HepG2 (cell line): ENCODE results near the gene SLC22A5. TPM values are rescaled to one million over a fixed set of nuclear protein-coding genes. Genes with fewer than 3 reads are reported as not detected.

Experiments used
- ATAC-seq: fragments of 200-7000 bp; cut with Tn5 transposase; 3 replicates; pipeline ENCODE4 v1.9.1; 2020; ENCODE audit warnings: mild to moderate bottlenecking, moderate library complexity
- BruUV-seq: library from RNA; stranded (reverse); fragments of 400-500 nt; replicated peaks from 2 replicates; lab custom pipeline; 2021; lab: Mats Ljungman, UMichigan
- CTCF ChIA-PET: fragments of 300-600 bp; formaldehyde crosslinking; extraction: SDS; loops from one replicate; lab custom pipeline; 2021; ENCODE audit warnings: low total read pairs, inconsistent platforms, low intra/inter-chr PET ratio; lab: Yijun Ruan, JAX
- POLR2A ChIA-PET: fragments of 350-600 bp; sonication (Branson Sonifier 250); formaldehyde crosslinking; loops from one replicate; lab custom pipeline; 2020; ENCODE audit warnings: antibody characterized with exemption, inconsistent platforms; lab: Yijun Ruan, JAX
- DNase-seq: peaks from one replicate; pipeline ENCODE4 v3.0.0-alpha.2; 2015; ENCODE audit warnings: low spot score
- FAIRE-seq: peaks from 3 replicates; lab custom pipeline; 2011; peaks lifted over from hg19 to GRCh38; lab: Jason Lieb, UNC
- H2AFZ ChIP-seq: one replicate; pipeline ENCODE4 v1.6.1; 2011; ENCODE audit warnings: low read length, inconsistent platforms
- H3K27ac ChIP-seq: fragments of 300-600 bp; 3 replicates; pipeline ENCODE4 v1.8.0; 2011; ENCODE audit warnings: mixed run types, mild to moderate bottlenecking, mixed read lengths, low read length, inconsistent platforms; ENCODE audit not compliant: insufficient read depth; ENCODE audit errors: extremely low read length
- H3K27me3 ChIP-seq, 2 experiments: fragments of 200-600 bp in 1 of 2; 2 replicates in 1 of 2; 3 replicates in 1 of 2; pipeline versions ENCODE4 v1.6.0 to v1.8.0; 2011; ENCODE audit warnings: low read length in 2 of 2, mild to moderate bottlenecking in 2 of 2, moderate library complexity in 2 of 2, inconsistent platforms in 1 of 2; ENCODE audit not compliant: insufficient read depth in 2 of 2, control insufficient read depth in 1 of 2
- H3K36me3 ChIP-seq, 2 experiments: fragments of 200-600 bp in 1 of 2; replicated peaks in 1 of 2; 2 replicates in 1 of 2; 3 replicates in 1 of 2; pipeline versions ENCODE4 v1.5.1 to v1.8.0; 2011; ENCODE audit warnings: low read length in 2 of 2, inconsistent platforms in 1 of 2; ENCODE audit not compliant: insufficient read depth in 2 of 2, control insufficient read depth in 1 of 2
- H3K4me1 ChIP-seq: 2 replicates; pipeline ENCODE4 v1.5.1; 2012; ENCODE audit warnings: low read length, inconsistent platforms; ENCODE audit not compliant: insufficient read depth
- H3K4me2 ChIP-seq: 2 replicates; pipeline ENCODE4 v1.6.0; 2011; ENCODE audit warnings: low read depth, low read length, inconsistent platforms
- H3K4me3 ChIP-seq, 3 experiments: fragments of 200-600 bp in 1 of 3; sonication (generic), shearing (Covaris generic) in 1 of 3; replicated peaks in 1 of 3; 2 replicates each; pipeline ENCODE4 v1.5.1; 2011 to 2016; ENCODE audit warnings: low read length in 3 of 3, inconsistent platforms in 2 of 3, low read depth in 2 of 3, mild to moderate bottlenecking in 2 of 3, control low read depth in 1 of 3, mixed read lengths in 1 of 3; ENCODE audit not compliant: insufficient read depth in 1 of 3
- H3K79me2 ChIP-seq: one replicate; pipeline ENCODE4 v1.6.1; 2011; ENCODE audit warnings: low read length, inconsistent platforms; ENCODE audit not compliant: insufficient read depth
- H3K9ac ChIP-seq: 2 replicates; pipeline ENCODE4 v1.6.0; 2011; ENCODE audit warnings: mild to moderate bottlenecking, low read depth, low read length, inconsistent platforms; ENCODE audit not compliant: insufficient read depth
- H3K9me3 ChIP-seq: 2 replicates; pipeline ENCODE4 v1.5.1; 2012; ENCODE audit warnings: mild to moderate bottlenecking, low read length
- H4K20me1 ChIP-seq: 2 replicates; pipeline ENCODE4 v1.6.0; 2011; ENCODE audit warnings: inconsistent platforms, mild to moderate bottlenecking, low read length, moderate library complexity; ENCODE audit not compliant: insufficient read depth
- CHCHD3 ChIP-seq: sonication (generic); formaldehyde crosslinking; IDR thresholded peaks from 2 replicates; pipeline ENCODE4 v1.8.0; 2022; ENCODE audit warnings: mild to moderate bottlenecking, missing genetic modification reagents, moderate library complexity
- FLYWCH1 ChIP-seq: sonication (generic); formaldehyde crosslinking; IDR thresholded peaks from 2 replicates; pipeline ENCODE4 v1.8.1; 2023; ENCODE audit warnings: mild to moderate bottlenecking, missing genetic modification reagents
- FOXJ3 ChIP-seq: sonication (generic); formaldehyde crosslinking; IDR thresholded peaks from 2 replicates; pipeline ENCODE4 v1.4.0; 2020; ENCODE audit warnings: missing genetic modification reagents, mild to moderate bottlenecking, borderline replicate concordance
- FOXM1 ChIP-seq: sonication (generic); formaldehyde crosslinking; IDR thresholded peaks from 2 replicates; pipeline ENCODE4 v1.5.0; 2020; ENCODE audit warnings: missing genetic modification reagents
- MEIS2 ChIP-seq: sonication (generic); formaldehyde crosslinking; IDR thresholded peaks from 2 replicates; pipeline ENCODE4 v1.9.0; 2021; ENCODE audit warnings: mild to moderate bottlenecking, missing genetic modification reagents
- NCOR1 ChIP-seq: fragments of 200-600 bp; sonication (generic); IDR thresholded peaks from 2 replicates; pipeline ENCODE4 v1.7.0; 2017; ENCODE audit warnings: antibody characterized with exemption, low read length, borderline replicate concordance
- PITX1 ChIP-seq: sonication (generic); formaldehyde crosslinking; IDR thresholded peaks from 2 replicates; pipeline ENCODE4 v1.5.1; 2020; ENCODE audit warnings: mild to moderate bottlenecking, missing genetic modification reagents
- SP2 ChIP-seq: sonication (generic); formaldehyde crosslinking; IDR thresholded peaks from 2 replicates; pipeline ENCODE4 v1.5.1; 2020; ENCODE audit warnings: mild to moderate bottlenecking, missing genetic modification reagents
- ZNF101 ChIP-seq: sonication (generic); formaldehyde crosslinking; IDR thresholded peaks from 2 replicates; pipeline ENCODE4 v1.4.0; 2020; ENCODE audit warnings: mild to moderate bottlenecking, low read depth, missing genetic modification reagents, borderline replicate concordance
- ZNF274 ChIP-seq: sonication (generic); formaldehyde crosslinking; IDR thresholded peaks from 2 replicates; pipeline ENCODE4 v1.5.1; 2020; ENCODE audit warnings: mild to moderate bottlenecking, missing genetic modification reagents
- ZNF496 ChIP-seq: sonication (generic); formaldehyde crosslinking; IDR thresholded peaks from 2 replicates; pipeline ENCODE4 v1.8.1; 2023; ENCODE audit warnings: mild to moderate bottlenecking, moderate library complexity, missing genetic modification reagents; ENCODE audit not compliant: insufficient replicate concordance
- ZNF569 ChIP-seq: sonication (generic); formaldehyde crosslinking; IDR thresholded peaks from 2 replicates; pipeline ENCODE4 v1.5.0; 2020; ENCODE audit warnings: mild to moderate bottlenecking, missing genetic modification reagents, moderate library complexity, borderline replicate concordance
- WGBS: methylation state at CpG from one replicate; pipeline ENCODE4 v1.1.6; 2017; ENCODE audit warnings: low lambda C conversion rate; 5-methylcytosine and 5-hydroxymethylcytosine counted together
- in situ Hi-C: cut with HindIII; loops from 2 replicates; pipeline ENCODE4 v1.10.0; 2017; ENCODE audit warnings: low pct_unique_long_range_greater_than_20kb; ENCODE audit not compliant: extremely low pct_ligation_motif_present
- intact Hi-C: fragments of 100-400 bp; cut with micrococcal nuclease; formaldehyde crosslinking; loops from one replicate; pipeline ENCODE4 v1.10.0; 2022; ENCODE audit not compliant: unreplicated experiment
- polyA plus RNA-seq, 8 experiments: library from polyadenylated mRNA; depleted of rRNA in 3 of 8; stranded (reverse) in 7 of 8; unstranded in 1 of 8; fragments of >200 nt; fragmentation: Illumina TruSeq in 4 of 8; extraction: Trizol in 4 of 8; gene quantifications; 2 replicates each; pipeline versions ENCODE4 v1.2.1 to v1.2.3, GENCODE V29; 2011 to 2016; ENCODE audit warnings: low read depth in 4 of 8, missing spikeins in 1 of 8, mixed read lengths in 1 of 8; ENCODE audit not compliant: insufficient read depth in 1 of 8
- total RNA-seq, 5 experiments: library from RNA; depleted of rRNA; stranded (reverse); fragments of >200 nt; fragmentation: Illumina TruSeq; extraction: Trizol; gene quantifications; 2 replicates each; pipeline ENCODE4 v1.2.3, GENCODE V29; 2016; ENCODE audit warnings: low read depth in 1 of 5
- TF ChIP-seq, protein P1 (sequence below): sonication (generic); formaldehyde crosslinking; IDR thresholded peaks from 2 replicates; pipeline ENCODE4 v1.4.0; 2020; ENCODE audit warnings: mild to moderate bottlenecking, missing genetic modification reagents
- TF ChIP-seq, protein P2 (sequence below): sonication (generic); formaldehyde crosslinking; IDR thresholded peaks from 2 replicates; pipeline ENCODE4 v1.5.1; 2020; ENCODE audit warnings: missing genetic modification reagents, mild to moderate bottlenecking, borderline replicate concordance
- TF ChIP-seq, protein P3 (sequence below): sonication (generic); formaldehyde crosslinking; IDR thresholded peaks from 2 replicates; pipeline ENCODE4 v1.8.1; 2023; ENCODE audit warnings: mild to moderate bottlenecking, moderate library complexity, missing genetic modification reagents
- TF ChIP-seq, protein P4 (sequence below): sonication (generic); formaldehyde crosslinking; IDR thresholded peaks from 2 replicates; pipeline ENCODE4 v1.5.0; 2020; ENCODE audit warnings: missing genetic modification reagents
- TF ChIP-seq, protein P5 (sequence below): sonication (generic); formaldehyde crosslinking; IDR thresholded peaks from 2 replicates; pipeline ENCODE4 v1.4.0; 2020; ENCODE audit warnings: missing genetic modification reagents

The SLC22A5 gene
- total and polyA plus RNA-seq, 2 of the 13 experiments (the other 11 are each of a cell fraction or from before 2014, with no cell fraction given) = 7.1 to 15.1 TPM

DNA sequence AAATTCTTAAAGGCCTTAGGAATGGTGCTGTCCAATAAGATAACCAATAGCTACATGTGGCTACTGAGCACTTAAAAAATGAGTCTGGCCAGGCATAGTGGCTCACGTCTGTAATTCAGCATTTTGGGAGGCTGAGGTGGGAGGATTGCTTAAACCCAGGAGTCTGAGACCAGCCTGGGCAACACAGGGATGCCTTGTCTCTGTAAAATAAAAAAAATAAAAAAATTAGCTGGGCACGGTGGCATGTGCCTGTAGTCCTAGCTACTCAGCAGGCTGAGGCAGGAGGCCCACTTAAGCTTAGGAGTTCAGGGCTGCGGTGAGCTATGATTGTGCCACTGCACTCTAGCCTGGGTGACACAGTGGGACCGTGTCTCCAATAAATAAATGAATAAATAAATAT, 1.3 kb upstream of the SLC22A5 start:
- Histone ChIP-seq H3K79me2 (peaks cover 3% of the 10 kb centered on the region), H3K9me3 (no peaks in the 10 kb centered on the region), H3K27ac (no peak overlapping the region), H3K4me3 (no peak overlapping the region), H3K27me3 (no peaks in the 10 kb centered on the region), H3K36me3 (no peaks in the 10 kb centered on the region; a peak in 1 of 5 replicates), H3K4me1 (peaks cover 30% of the 10 kb centered on the region), H4K20me1 (no peaks in the 10 kb centered on the region), H3K9ac (no peak overlapping the region), H3K4me2 (no peak overlapping the region), H2AFZ (no peak overlapping the region)
- in situ Hi-C loops (no loop called here), intact Hi-C loops (loop anchor here (5.0 kb wide), 2 partner anchors 76 to 96 kb away; partner anchors contain the start of gene SLC22A4)
- DNase-seq (no peak), FAIRE-seq (no peak), ATAC-seq (no peak)
- ChIA-PET CTCF (no interaction called here), POLR2A (interaction anchor here (1.6 to 2.3 kb wide), 2 partner anchors 75 to 141 kb away, joined by 4 to 51 read pairs; partner anchors contain the start of genes P4HA2 and SLC22A4)
- no TSS peak for BruUV-seq
- no peak for TF ChIP-seq SP2
- no peak for TF ChIP-seq ZNF569 (CRISPR knock-in tag)
- TF ChIP-seq FOXM1 (CRISPR knock-in tag) = no peak
- TF ChIP-seq, protein P1, sequence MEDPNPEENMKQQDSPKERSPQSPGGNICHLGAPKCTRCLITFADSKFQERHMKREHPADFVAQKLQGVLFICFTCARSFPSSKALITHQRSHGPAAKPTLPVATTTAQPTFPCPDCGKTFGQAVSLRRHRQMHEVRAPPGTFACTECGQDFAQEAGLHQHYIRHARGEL (CRISPR knock-in tag) = no peak
- TF ChIP-seq ZNF496 = no peak
- no peak for TF ChIP-seq MEIS2
- TF ChIP-seq PITX1 (CRISPR knock-in tag) = no peak
- TF ChIP-seq, protein P2, sequence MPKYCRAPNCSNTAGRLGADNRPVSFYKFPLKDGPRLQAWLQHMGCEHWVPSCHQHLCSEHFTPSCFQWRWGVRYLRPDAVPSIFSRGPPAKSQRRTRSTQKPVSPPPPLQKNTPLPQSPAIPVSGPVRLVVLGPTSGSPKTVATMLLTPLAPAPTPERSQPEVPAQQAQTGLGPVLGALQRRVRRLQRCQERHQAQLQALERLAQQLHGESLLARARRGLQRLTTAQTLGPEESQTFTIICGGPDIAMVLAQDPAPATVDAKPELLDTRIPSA = no peak
- TF ChIP-seq, protein P3, sequence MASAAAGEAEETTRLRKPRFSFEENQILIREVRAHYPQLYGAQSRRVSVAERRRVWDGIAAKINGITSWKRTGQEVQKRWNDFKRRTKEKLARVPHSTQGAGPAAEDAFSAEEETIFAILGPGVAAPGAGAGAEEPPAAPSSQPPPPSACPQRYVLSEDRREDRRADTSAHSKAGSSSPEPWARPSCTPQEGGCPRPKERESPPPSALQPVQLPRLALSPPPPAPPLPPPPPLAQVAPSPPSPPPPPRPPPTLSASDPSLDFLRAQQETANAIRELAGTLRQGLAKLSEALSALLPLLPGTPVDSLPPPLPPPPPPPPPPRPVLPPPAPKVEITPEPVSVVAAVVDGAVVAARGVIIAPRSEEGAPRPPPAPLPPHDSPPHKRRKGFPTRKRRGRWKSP (CRISPR knock-in tag) = no peak
- no peak for TF ChIP-seq ZNF274 (CRISPR knock-in tag)
- TF ChIP-seq FOXJ3 = no peak
- TF ChIP-seq FLYWCH1 (CRISPR knock-in tag) = no peak
- TF ChIP-seq NCOR1 = no peak
- no peak for TF ChIP-seq CHCHD3 (CRISPR knock-in tag)
- TF ChIP-seq, protein P4, sequence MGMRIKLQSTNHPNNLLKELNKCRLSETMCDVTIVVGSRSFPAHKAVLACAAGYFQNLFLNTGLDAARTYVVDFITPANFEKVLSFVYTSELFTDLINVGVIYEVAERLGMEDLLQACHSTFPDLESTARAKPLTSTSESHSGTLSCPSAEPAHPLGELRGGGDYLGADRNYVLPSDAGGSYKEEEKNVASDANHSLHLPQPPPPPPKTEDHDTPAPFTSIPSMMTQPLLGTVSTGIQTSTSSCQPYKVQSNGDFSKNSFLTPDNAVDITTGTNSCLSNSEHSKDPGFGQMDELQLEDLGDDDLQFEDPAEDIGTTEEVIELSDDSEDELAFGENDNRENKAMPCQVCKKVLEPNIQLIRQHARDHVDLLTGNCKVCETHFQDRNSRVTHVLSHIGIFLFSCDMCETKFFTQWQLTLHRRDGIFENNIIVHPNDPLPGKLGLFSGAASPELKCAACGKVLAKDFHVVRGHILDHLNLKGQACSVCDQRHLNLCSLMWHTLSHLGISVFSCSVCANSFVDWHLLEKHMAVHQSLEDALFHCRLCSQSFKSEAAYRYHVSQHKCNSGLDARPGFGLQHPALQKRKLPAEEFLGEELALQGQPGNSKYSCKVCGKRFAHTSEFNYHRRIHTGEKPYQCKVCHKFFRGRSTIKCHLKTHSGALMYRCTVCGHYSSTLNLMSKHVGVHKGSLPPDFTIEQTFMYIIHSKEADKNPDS (CRISPR knock-in tag) = no peak
- no peak for TF ChIP-seq ZNF101 (CRISPR knock-in tag)
- TF ChIP-seq, protein P5, sequence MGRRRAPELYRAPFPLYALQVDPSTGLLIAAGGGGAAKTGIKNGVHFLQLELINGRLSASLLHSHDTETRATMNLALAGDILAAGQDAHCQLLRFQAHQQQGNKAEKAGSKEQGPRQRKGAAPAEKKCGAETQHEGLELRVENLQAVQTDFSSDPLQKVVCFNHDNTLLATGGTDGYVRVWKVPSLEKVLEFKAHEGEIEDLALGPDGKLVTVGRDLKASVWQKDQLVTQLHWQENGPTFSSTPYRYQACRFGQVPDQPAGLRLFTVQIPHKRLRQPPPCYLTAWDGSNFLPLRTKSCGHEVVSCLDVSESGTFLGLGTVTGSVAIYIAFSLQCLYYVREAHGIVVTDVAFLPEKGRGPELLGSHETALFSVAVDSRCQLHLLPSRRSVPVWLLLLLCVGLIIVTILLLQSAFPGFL (CRISPR knock-in tag) = no peak
- WGBS = 94% methylated on average over 4 of the region's 4 CpGs
